ENCODE measurements around the gene MRPS5.

Gene MRPS5

DNA sequence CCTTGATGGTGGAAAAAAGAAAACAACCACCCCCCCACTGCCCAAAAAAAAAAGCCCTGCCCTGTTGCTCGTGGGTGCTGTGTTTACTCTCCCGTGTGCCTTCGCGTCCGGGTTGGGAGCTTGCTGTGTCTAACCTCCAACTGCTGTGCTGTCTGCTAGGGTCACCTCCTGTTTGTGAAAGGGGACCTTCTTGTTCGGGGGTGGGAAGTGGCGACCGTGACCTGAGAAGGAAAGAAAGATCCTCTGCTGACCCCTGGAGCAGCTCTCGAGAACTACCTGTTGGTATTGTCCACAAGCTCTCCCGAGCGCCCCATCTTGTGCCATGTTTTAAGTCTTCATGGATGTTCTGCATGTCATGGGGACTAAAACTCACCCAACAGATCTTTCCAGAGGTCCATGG, 68.1 kb downstream of the MRPS5 start:
- H3K9me3 Mint-ChIP-seq = no peaks in the 10 kb centered on the region
- peak overlapping the region in 1 of 3 experiments; percentile 37 for H3K27ac Mint-ChIP-seq
- H3K27me3 Mint-ChIP-seq (ENCODE audit: low read depth) = peaks cover 33% of the 10 kb centered on the region
- peaks cover 18% of the 10 kb centered on the region for H3K4me1 Mint-ChIP-seq
- TF ChIP-seq, protein P1, sequence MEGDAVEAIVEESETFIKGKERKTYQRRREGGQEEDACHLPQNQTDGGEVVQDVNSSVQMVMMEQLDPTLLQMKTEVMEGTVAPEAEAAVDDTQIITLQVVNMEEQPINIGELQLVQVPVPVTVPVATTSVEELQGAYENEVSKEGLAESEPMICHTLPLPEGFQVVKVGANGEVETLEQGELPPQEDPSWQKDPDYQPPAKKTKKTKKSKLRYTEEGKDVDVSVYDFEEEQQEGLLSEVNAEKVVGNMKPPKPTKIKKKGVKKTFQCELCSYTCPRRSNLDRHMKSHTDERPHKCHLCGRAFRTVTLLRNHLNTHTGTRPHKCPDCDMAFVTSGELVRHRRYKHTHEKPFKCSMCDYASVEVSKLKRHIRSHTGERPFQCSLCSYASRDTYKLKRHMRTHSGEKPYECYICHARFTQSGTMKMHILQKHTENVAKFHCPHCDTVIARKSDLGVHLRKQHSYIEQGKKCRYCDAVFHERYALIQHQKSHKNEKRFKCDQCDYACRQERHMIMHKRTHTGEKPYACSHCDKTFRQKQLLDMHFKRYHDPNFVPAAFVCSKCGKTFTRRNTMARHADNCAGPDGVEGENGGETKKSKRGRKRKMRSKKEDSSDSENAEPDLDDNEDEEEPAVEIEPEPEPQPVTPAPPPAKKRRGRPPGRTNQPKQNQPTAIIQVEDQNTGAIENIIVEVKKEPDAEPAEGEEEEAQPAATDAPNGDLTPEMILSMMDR (IDR thresholded peaks at IDR 0.05; ENCODE audit: unreplicated experiment in 3 of 3) = no peak
- no peak overlapping the region for H3K4me3 Mint-ChIP-seq
- no peaks in the 10 kb centered on the region for H3K36me3 Mint-ChIP-seq (ENCODE audit: low read depth)

DNA sequence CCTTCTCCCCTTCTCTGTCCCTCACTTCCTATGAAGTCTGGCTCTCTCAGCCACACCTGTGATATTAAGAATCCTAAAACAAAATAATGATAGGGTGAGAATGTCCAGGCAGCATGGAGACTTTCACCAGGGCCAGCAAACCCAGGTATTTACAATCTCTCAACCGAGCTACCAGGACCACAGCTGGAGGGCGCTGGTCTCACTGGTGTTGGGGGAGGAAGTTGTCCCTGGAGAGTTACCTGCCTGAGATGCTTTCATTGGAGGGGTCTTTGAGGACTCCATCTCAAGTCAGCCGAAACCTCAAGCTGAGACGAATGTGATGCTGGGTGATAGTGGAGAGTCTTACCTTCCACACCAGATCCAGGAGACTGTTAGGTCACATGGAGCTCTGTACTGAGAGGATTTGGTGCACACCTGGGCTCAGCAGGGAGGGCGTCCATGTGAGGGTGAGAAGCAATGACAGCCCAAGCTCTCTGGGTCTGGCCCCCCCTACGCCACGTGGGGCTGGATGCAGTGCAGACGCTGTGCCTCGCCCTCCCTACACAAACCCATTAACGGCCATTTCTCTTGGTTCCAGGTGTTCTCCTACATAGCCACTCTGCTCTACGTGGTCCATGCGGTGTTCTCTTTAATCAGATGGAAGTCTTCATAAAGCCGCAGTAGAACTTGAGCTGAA, 68.7 kb downstream of the MRPS5 start:
- Mint-ChIP-seq H3K27me3 (ENCODE audit: low read depth) (peaks cover 33% of the 10 kb centered on the region), H3K4me3 (no peak overlapping the region), H3K9me3 (no peaks in the 10 kb centered on the region), H3K27ac (peak overlapping the region in 1 of 3 experiments; percentile 77), H3K4me1 (peaks cover 12% of the 10 kb centered on the region), H3K36me3 (ENCODE audit: low read depth) (no peaks in the 10 kb centered on the region)
- TF ChIP-seq, protein P1 (IDR thresholded peaks at IDR 0.05; ENCODE audit: unreplicated experiment in 3 of 3) = no peak

DNA sequence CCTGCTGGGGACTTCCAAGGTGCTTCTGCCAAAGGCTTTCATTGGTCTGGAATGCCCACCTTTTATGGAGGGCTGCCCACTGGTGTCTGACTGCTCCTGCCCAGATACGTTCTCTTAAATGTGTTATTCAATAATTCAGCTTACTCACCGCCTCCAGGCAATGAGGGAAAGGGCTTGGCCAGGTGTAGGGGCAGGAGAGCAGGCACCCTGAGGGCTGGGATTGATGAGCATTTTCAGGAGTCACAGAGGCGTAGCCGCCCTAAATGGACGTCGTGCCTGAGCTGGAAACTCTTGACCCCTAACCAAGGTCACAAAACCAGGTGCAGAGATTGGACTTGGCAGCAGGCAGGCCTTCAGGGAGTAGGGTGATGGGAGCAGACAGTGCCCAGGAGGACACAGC, 69.3 kb downstream of the MRPS5 start:
- H3K27me3 Mint-ChIP-seq (ENCODE audit: low read depth) = peaks cover 33% of the 10 kb centered on the region
- no peak overlapping the region for H3K4me3 Mint-ChIP-seq
- TF ChIP-seq, protein P1 (IDR thresholded peaks at IDR 0.05; ENCODE audit: unreplicated experiment in 3 of 3) = no peak
- no peaks in the 10 kb centered on the region for H3K9me3 Mint-ChIP-seq
- peaks cover 6% of the 10 kb centered on the region for H3K4me1 Mint-ChIP-seq
- peak overlapping the region in 2 of 3 experiments; percentile 51 to 77 for H3K27ac Mint-ChIP-seq
- H3K36me3 Mint-ChIP-seq (ENCODE audit: low read depth) = no peaks in the 10 kb centered on the region

DNA sequence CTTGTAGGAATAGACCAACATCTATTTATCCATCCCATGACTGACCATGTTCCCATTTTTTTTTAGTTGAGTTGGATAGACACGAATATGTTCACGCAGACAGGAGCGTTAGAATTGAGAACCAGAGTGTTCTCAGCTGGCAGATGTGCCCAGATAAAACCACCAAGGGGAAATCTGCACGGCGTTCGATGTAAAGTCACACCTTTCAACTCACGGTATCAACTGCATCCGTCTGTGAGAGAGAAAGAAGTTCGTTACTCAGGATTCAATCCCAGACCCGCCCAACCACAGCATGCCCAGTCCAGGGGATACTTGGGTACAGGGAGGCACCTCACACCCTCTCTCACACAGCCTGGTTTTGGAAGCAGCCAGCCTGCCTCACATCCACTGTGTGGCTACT, 70.0 kb downstream of the MRPS5 start:
- H3K4me1 Mint-ChIP-seq = no peaks in the 10 kb centered on the region
- H3K9me3 Mint-ChIP-seq = no peaks in the 10 kb centered on the region
- H3K36me3 Mint-ChIP-seq (ENCODE audit: low read depth) = no peaks in the 10 kb centered on the region
- TF ChIP-seq, protein P1 (IDR thresholded peaks at IDR 0.05; ENCODE audit: unreplicated experiment in 3 of 3) = no peak
- peaks cover 33% of the 10 kb centered on the region for H3K27me3 Mint-ChIP-seq (ENCODE audit: low read depth)
- H3K27ac Mint-ChIP-seq = no peak overlapping the region
- H3K4me3 Mint-ChIP-seq = no peak overlapping the region

DNA sequence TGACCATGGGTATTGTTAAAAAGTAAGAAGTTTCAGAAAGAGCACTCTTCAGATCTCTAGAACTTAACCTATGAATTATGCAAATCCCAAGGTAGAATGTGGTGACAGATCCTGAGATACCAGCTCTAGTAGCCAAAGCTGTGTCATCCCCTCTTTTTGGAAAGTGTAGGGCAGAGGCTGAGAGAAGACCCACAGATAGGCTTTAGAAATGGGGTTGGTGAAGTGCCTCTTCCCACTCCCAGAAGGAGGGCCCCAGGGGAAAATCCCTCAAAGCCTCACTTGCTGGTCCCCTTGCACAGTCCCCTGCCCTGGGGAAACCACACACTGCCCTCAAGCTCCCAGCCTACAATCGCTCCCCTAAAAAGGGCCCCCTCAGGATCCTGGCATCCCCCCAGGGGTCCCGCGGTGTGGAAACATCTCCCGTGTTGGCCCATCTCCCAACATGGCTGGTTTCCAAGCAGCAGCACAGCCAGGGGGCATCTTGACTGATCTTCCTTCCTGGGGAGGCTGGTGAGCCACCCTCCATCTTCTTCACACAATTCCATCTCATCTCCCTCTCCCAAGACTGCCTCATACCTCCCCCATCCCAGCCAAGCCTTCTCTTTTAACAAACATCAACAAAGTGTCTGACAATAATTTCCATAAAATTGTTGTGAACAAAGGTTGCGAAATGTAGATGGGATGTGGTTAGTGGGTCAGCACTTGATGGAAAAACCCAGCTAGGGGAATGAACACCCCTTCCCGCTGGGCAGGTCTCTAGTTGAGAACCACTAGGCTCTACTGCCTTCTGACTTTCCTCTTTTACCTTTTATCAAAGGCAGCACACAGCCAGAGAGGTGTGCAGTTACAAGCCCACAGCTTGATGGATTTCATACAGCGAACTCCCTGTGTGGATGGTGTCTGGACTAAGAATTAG, 71.0 kb downstream of the MRPS5 start:
- H3K4me1 Mint-ChIP-seq = no peaks in the 10 kb centered on the region
- H3K9me3 Mint-ChIP-seq = no peaks in the 10 kb centered on the region
- no peak overlapping the region for H3K4me3 Mint-ChIP-seq
- peaks cover 33% of the 10 kb centered on the region for H3K27me3 Mint-ChIP-seq (ENCODE audit: low read depth)
- no peaks in the 10 kb centered on the region for H3K36me3 Mint-ChIP-seq (ENCODE audit: low read depth)
- TF ChIP-seq, protein P1 (IDR thresholded peaks at IDR 0.05; ENCODE audit: unreplicated experiment in 3 of 3) = no peak
- peak overlapping the region in 1 of 3 experiments; percentile 23 for H3K27ac Mint-ChIP-seq

Measured in nephron (organoid).